ENCODE results near the gene PCDH9. TPM values are rescaled to one million over a fixed set of nuclear protein-coding genes. Genes with fewer than 3 reads are reported as not detected.

PCDH9 gene
- total and polyA plus RNA-seq, 2 of the 4 experiments (the other 2 are of a cell fraction): 2.2 to 10.2 TPM

DNA sequence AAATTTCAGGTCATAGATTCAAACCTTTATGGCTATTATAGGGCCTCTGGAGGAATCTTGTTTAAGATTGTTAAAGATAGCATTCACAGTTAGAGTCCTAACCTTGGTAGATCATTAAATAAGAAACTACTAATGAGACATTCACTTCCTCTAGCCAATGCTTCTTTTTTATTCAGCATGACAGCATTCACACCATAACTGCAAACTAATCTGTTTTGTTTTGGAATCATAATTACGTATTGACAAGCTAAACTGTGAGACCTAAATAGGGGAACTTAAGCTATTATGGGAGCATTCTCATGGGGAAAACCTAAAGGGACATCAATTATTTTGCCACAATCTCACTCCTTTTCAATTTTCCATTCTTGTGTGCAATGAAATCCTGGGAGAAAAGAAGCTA lies 653.8 kb downstream of the PCDH9 start:
- no peak for DNase-seq
- intact Hi-C loops (cut with micrococcal nuclease) (no loop called here), dilution Hi-C loops (cut with HindIII; ENCODE audit: low sequenced_read_pairs, unreplicated experiment) (no loop called here), in situ Hi-C loops (cut with MboI; ENCODE audit: low sequenced_read_pairs) (no loop called here)
- Histone ChIP-seq H2AK9ac (replicated peaks; ENCODE audit: low read depth, low read length, poor library complexity) (no peak overlapping the region), H3K4me3 (ENCODE audit: insufficient read depth, low read depth, low read length) (no peak overlapping the region), H3K27me3 (ENCODE audit: control insufficient read depth, insufficient read depth, low read length) (no peaks in the 10 kb centered on the region), H3K9me3 (ENCODE audit: control insufficient read depth, insufficient read depth, low read length) (no peaks in the 10 kb centered on the region), H3K9ac (ENCODE audit: low read depth, low read length) (no peak overlapping the region), H3K4ac (ENCODE audit: low read depth, low read length) (no peak overlapping the region), H2AK5ac (ENCODE audit: low read depth, low read length) (no peak overlapping the region), H2BK5ac (ENCODE audit: low read depth, low read length, poor library complexity, severe bottlenecking) (no peak overlapping the region), H3K9me1 (ENCODE audit: insufficient read depth, low read length) (no peaks in the 10 kb centered on the region), H4K5ac (ENCODE audit: low read depth, low read length) (no peak overlapping the region), H3K23ac (ENCODE audit: low read depth, low read length) (no peak overlapping the region), H2BK15ac (ENCODE audit: low read depth, low read length) (no peak overlapping the region), H2BK120ac (ENCODE audit: low read depth, low read length) (no peak overlapping the region), H3K56ac (ENCODE audit: extremely low read depth, insufficient read depth, low read length) (no peak overlapping the region), H3K27ac (ENCODE audit: insufficient read depth, low read length) (no peak overlapping the region), H3K79me1 (ENCODE audit: low read depth in 1 of 2, low read length in 2 of 2) (no peaks in the 10 kb centered on the region), H3K36me3 (ENCODE audit: control insufficient read depth, insufficient read depth, low read length) (no peaks in the 10 kb centered on the region), H2AFZ (replicated peaks; ENCODE audit: low read length, poor library complexity) (no peak overlapping the region), H4K91ac (ENCODE audit: insufficient read depth, low read depth, low read length) (no peak overlapping the region), H3K14ac (replicated peaks; ENCODE audit: low read depth, low read length) (no peak overlapping the region), H4K20me1 (ENCODE audit: insufficient read depth, low read length) (no peaks in the 10 kb centered on the region), H3K18ac (ENCODE audit: low read depth, low read length) (no peak overlapping the region), H2BK20ac (ENCODE audit: low read depth, low read length) (no peak overlapping the region), H3K4me1 (ENCODE audit: control insufficient read depth, insufficient read depth, low read length) (no peaks in the 10 kb centered on the region), H4K8ac (ENCODE audit: low read depth in 2 of 2, low read length in 2 of 2) (no peak overlapping the region), H3K4me2 (ENCODE audit: low read depth, low read length) (no peak overlapping the region)
- ChIA-PET CTCF (interaction anchor here (0.7 kb wide), 1 partner anchor 415 kb away, joined by 3 read pairs; no protein-coding TSS in a partner anchor), POLR2A (ENCODE audit: unreplicated experiment) (no interaction called here)
- no peak for TF ChIP-seq NFE2L2 (IDR thresholded peaks at IDR 0.05; ENCODE audit: low read depth, low read length)
- TF ChIP-seq MAZ (IDR thresholded peaks at IDR 0.05; ENCODE audit: borderline replicate concordance, low read depth, low read length): no peak
- no peak for TF ChIP-seq CEBPB (IDR thresholded peaks at IDR 0.05; ENCODE audit: low read depth, low read length)
- TF ChIP-seq FOS (IDR thresholded peaks at IDR 0.05; ENCODE audit: low read depth, low read length): no peak
- TF ChIP-seq SMC3 (IDR thresholded peaks at IDR 0.05; ENCODE audit: low read depth, low read length): no peak
- no peak for TF ChIP-seq MAFK (IDR thresholded peaks at IDR 0.05; ENCODE audit: low read depth, low read length)
- TF ChIP-seq MXI1 (IDR thresholded peaks at IDR 0.05; ENCODE audit: borderline replicate concordance, low read depth, low read length): no peak
- no peak for TF ChIP-seq RAD21 (IDR thresholded peaks at IDR 0.05; ENCODE audit: low read length)
- TF ChIP-seq, protein P1, sequence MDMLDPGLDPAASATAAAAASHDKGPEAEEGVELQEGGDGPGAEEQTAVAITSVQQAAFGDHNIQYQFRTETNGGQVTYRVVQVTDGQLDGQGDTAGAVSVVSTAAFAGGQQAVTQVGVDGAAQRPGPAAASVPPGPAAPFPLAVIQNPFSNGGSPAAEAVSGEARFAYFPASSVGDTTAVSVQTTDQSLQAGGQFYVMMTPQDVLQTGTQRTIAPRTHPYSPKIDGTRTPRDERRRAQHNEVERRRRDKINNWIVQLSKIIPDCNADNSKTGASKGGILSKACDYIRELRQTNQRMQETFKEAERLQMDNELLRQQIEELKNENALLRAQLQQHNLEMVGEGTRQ (IDR thresholded peaks at IDR 0.05; ENCODE audit: low read depth, low read length): no peak
- no peak for TF ChIP-seq RFX5 (IDR thresholded peaks at IDR 0.05; ENCODE audit: low read depth, low read length)
- TF ChIP-seq, protein P2, sequence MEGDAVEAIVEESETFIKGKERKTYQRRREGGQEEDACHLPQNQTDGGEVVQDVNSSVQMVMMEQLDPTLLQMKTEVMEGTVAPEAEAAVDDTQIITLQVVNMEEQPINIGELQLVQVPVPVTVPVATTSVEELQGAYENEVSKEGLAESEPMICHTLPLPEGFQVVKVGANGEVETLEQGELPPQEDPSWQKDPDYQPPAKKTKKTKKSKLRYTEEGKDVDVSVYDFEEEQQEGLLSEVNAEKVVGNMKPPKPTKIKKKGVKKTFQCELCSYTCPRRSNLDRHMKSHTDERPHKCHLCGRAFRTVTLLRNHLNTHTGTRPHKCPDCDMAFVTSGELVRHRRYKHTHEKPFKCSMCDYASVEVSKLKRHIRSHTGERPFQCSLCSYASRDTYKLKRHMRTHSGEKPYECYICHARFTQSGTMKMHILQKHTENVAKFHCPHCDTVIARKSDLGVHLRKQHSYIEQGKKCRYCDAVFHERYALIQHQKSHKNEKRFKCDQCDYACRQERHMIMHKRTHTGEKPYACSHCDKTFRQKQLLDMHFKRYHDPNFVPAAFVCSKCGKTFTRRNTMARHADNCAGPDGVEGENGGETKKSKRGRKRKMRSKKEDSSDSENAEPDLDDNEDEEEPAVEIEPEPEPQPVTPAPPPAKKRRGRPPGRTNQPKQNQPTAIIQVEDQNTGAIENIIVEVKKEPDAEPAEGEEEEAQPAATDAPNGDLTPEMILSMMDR (conservative IDR thresholded peaks at IDR 0.05; ENCODE audit: low read depth, low read length): no peak
- no peak for TF ChIP-seq POLR2A (IDR thresholded peaks at IDR 0.05; ENCODE audit: low read depth, low read length)
- no TSS peak for BruUV-seq (replicated peaks)
- WGBS, 2 experiments (ENCODE audit: extremely low coverage in 2 of 2, insufficient read length in 1 of 2): no CpG with 5 or more reads among the region's 1 CpG
- no peak for ATAC-seq (ENCODE audit: low read depth)

Data from IMR-90 (cell line).